GF-D8 (cell line): ENCODE results near the gene LRCH1.

Source experiments
- DNase-seq: peaks from one replicate; lab custom pipeline; 2025; lab: John Stamatoyannopoulos, UW

Gene LRCH1

GRCh38 chr13:46712524-46712923 lies 159.6 kb downstream of the LRCH1 start:
- no peak for DNase-seq

GRCh38 chr13:46715363-46715762 lies 162.4 kb downstream of the LRCH1 start:
- DNase-seq: no peak

- DNase-seq: no peak
Measured at GRCh38 chr13:46716821-46717220, 163.9 kb downstream of the LRCH1 start.

GRCh38 chr13:46717275-46717674 lies 164.3 kb downstream of the LRCH1 start:
- DNase-seq: no peak

GRCh38 chr13:46717856-46718255 lies 164.9 kb downstream of the LRCH1 start:
- DNase-seq: no peak

GRCh38 chr13:46720189-46720588 lies 167.2 kb downstream of the LRCH1 start:
- DNase-seq: no peak

GRCh38 chr13:46721054-46721453 lies 168.1 kb downstream of the LRCH1 start:
- peak; percentile 6 for DNase-seq

GRCh38 chr13:46726347-46726746 lies 173.4 kb downstream of the LRCH1 start:
- DNase-seq: no peak

GRCh38 chr13:46728777-46729176 lies 175.8 kb downstream of the LRCH1 start:
- DNase-seq: peak; percentile 3

- no peak for DNase-seq
Measured at GRCh38 chr13:46731535-46731934, 178.6 kb downstream of the LRCH1 start.

GRCh38 chr13:46735425-46735824 lies 182.5 kb downstream of the LRCH1 start:
- DNase-seq: no peak

- peak; percentile 62 for DNase-seq
Measured at GRCh38 chr13:46736541-46737310, 183.8 kb downstream of the LRCH1 start.

GRCh38 chr13:46738055-46738454 lies 185.1 kb downstream of the LRCH1 start:
- DNase-seq: no peak

- DNase-seq: no peak
Measured at GRCh38 chr13:46738766-46739165, 185.8 kb downstream of the LRCH1 start.

GRCh38 chr13:46739447-46740098 lies 186.6 kb downstream of the LRCH1 start:
- DNase-seq: no peak

- DNase-seq: no peak
Measured at GRCh38 chr13:46743191-46743590, 190.2 kb downstream of the LRCH1 start.

GRCh38 chr13:46745062-46745461 lies 192.1 kb downstream of the LRCH1 start:
- no peak for DNase-seq

GRCh38 chr13:46745706-46746105 lies 192.7 kb downstream of the LRCH1 start:
- no peak for DNase-seq

- DNase-seq: no peak
Measured at GRCh38 chr13:46747031-46747820, 194.3 kb downstream of the LRCH1 start.

- peak; percentile 74 for DNase-seq
Measured at GRCh38 chr13:46748300-46748699, 195.3 kb downstream of the LRCH1 start.

GRCh38 chr13:46749951-46750350 lies 197.0 kb downstream of the LRCH1 start:
- DNase-seq: no peak

- peak; percentile 89 for DNase-seq
Measured at GRCh38 chr13:46751811-46752635, 199.1 kb downstream of the LRCH1 start.
